Dermis blood vessel endothelial cell (primary cell): ENCODE measurements around the gene PLCH1. TPM values are rescaled to one million over a fixed set of nuclear protein-coding genes. Genes with fewer than 3 reads are reported as not detected.

ENCODE experiments used
- DNase-seq: peaks from one replicate; pipeline ENCODE4 v3.0.0; 2010
- total RNA-seq: library from RNA; depleted of rRNA; stranded (reverse); fragments of >200 nt; gene quantifications from 2 replicates; pipeline ENCODE4 v1.2.3, GENCODE V29; 2014

PLCH1 gene
- total RNA-seq, 1 donor from 2014 or later: not detected

- no peak for DNase-seq
Measured at GRCh38 chr3:155370764-155371503, 373.9 kb downstream of the PLCH1 start.

GRCh38 chr3:155370198-155370597 is 374.7 kb downstream of the PLCH1 start:
- no peak for DNase-seq

GRCh38 chr3:155369735-155370134 is 375.1 kb downstream of the PLCH1 start:
- DNase-seq: no peak

- DNase-seq: no peak
Measured at GRCh38 chr3:155369244-155369643, 375.6 kb downstream of the PLCH1 start.

GRCh38 chr3:155368786-155369185 is 376.1 kb downstream of the PLCH1 start:
- DNase-seq: no peak

- DNase-seq: no peak
Measured at GRCh38 chr3:155367506-155367905, 377.4 kb downstream of the PLCH1 start.

GRCh38 chr3:155365178-155365783 is 379.6 kb downstream of the PLCH1 start:
- DNase-seq: no peak

GRCh38 chr3:155364492-155364891 is 380.4 kb downstream of the PLCH1 start:
- DNase-seq: no peak

GRCh38 chr3:155363690-155364070 is 381.2 kb downstream of the PLCH1 start:
- no peak for DNase-seq

- DNase-seq: no peak
Measured at GRCh38 chr3:155362808-155363689, 381.8 kb downstream of the PLCH1 start.

- DNase-seq: no peak
Measured at GRCh38 chr3:155360281-155360680, 384.6 kb downstream of the PLCH1 start.

- no peak for DNase-seq
Measured at GRCh38 chr3:155356594-155357370, 388.1 kb downstream of the PLCH1 start.

GRCh38 chr3:155354658-155355057 is 390.2 kb downstream of the PLCH1 start:
- DNase-seq: no peak

GRCh38 chr3:155352900-155353490 is 391.9 kb downstream of the PLCH1 start:
- peak; percentile 43 for DNase-seq

- no peak for DNase-seq
Measured at GRCh38 chr3:155350571-155350970, 394.3 kb downstream of the PLCH1 start.

GRCh38 chr3:155347901-155348300 is 397.0 kb downstream of the PLCH1 start:
- no peak for DNase-seq

GRCh38 chr3:155342344-155342743 is 402.5 kb downstream of the PLCH1 start:
- DNase-seq: no peak

- no peak for DNase-seq
Measured at GRCh38 chr3:155339052-155339451, 405.8 kb downstream of the PLCH1 start.

GRCh38 chr3:155335724-155336354 is 409.0 kb downstream of the PLCH1 start:
- DNase-seq: no peak

GRCh38 chr3:155334914-155335723 is 409.8 kb downstream of the PLCH1 start:
- DNase-seq: peak; percentile 21
